Psoas muscle (tissue), 8 donors: ENCODE results near the gene PCTP. TPM values are rescaled to one million over a fixed set of nuclear protein-coding genes. Genes with fewer than 3 reads are reported as not detected.
A peak's percentile ranks its signal among the peaks of the same experiment; 100 is the strongest.

Experiments used
- ATAC-seq, 4 donors: fragments of 200-7000 bp; cut with Tn5 transposase; one replicate each; pipeline ENCODE4 v1.9.1; 2020; ENCODE audit warnings: moderate library complexity in 3 of 4, mild to moderate bottlenecking in 2 of 4
- DNase-seq, 2 donors: peaks; one replicate each; pipeline ENCODE4 v3.0.0-alpha.2; 2020
- H3K27ac ChIP-seq: fragments of 200-600 bp; one replicate; pipeline ENCODE4 v1.8.0; 2022
- H3K27me3 ChIP-seq, 3 donors: fragments of 200-600 bp in 1 of 3; one replicate each; pipeline versions ENCODE4 v1.6.1 to v1.8.0; 2013 to 2022; ENCODE audit warnings: low read length in 2 of 3, mild to moderate bottlenecking in 2 of 3, moderate library complexity in 1 of 3; ENCODE audit not compliant: insufficient read depth in 3 of 3
- H3K36me3 ChIP-seq, 2 donors: fragments of 200-600 bp in 1 of 2; one replicate each; pipeline versions ENCODE4 v1.6.1 to v1.8.0; 2013 to 2022; ENCODE audit warnings: low read depth in 1 of 2, mild to moderate bottlenecking in 1 of 2, moderate library complexity in 1 of 2; ENCODE audit not compliant: insufficient read depth in 1 of 2
- H3K4me1 ChIP-seq: fragments of 200-600 bp; one replicate; pipeline ENCODE4 v1.8.0; 2022
- H3K4me3 ChIP-seq: fragments of 200-600 bp; one replicate; pipeline ENCODE4 v1.8.0; 2022; ENCODE audit warnings: mild to moderate bottlenecking
- H3K9me3 ChIP-seq: fragments of 200-600 bp; one replicate; pipeline ENCODE4 v1.8.0; 2022
- CTCF ChIP-seq: fragments of 200-600 bp; IDR thresholded peaks from one replicate; pipeline ENCODE4 v1.8.0; 2022; ENCODE audit warnings: antibody characterized with exemption
- WGBS, 3 donors: extraction: QIAGEN DNeasy Blood & Tissue Kit; methylation state at CpG; one replicate each; pipeline versions ENCODE4 v1.1.6 to v1.1.7; 2013; 5-methylcytosine and 5-hydroxymethylcytosine counted together
- intact Hi-C, 2 donors: fragments of 100-400 bp; cut with DNase I; formaldehyde crosslinking; loops; one replicate each; pipeline versions ENCODE4 v1.11.0 to v1.14.2; 2022
- polyA plus RNA-seq, 3 donors: library from polyadenylated mRNA; stranded (reverse); fragments of 200-250 nt; gene quantifications; one replicate each; pipeline ENCODE4 v1.2.3, GENCODE V29; 2013
- total RNA-seq, 4 donors: library from RNA; stranded (reverse); fragmentation: NEBNext Ultra II Directional in 2 of 4; extraction: Animal tissue kit (Norgen Biotek cat#: 25700) in 2 of 4; gene quantifications; one replicate each; pipeline versions ENCODE4 v1.2.1 to v1.2.4, GENCODE V29; 2021 to 2023
- donor health status: healthy with polysubstance abuse.
- donor health status: DM: no; HTN: no; CAD: no; lungs with moderate emphysema.
- donor health status: Bipolar disorder and iron deficiency.
- donor health status: healthy.
- donor health status: DM: yes; HTN: yes; CAD: no.
- donor health status: DM: no; HTN: no; CAD: no.
- donor health status: DM: no; HTN: no; CAD: no.
- donor health status: DM: yes; HTN: yes; CAD: no.

PCTP gene
- total and polyA plus RNA-seq, 7 donors: 9.7 to 24.8 (median 14.7) TPM

GRCh38 chr17:55741356-55741700, 9.5 kb upstream of the PCTP start:
- WGBS, 3 donors: 69 to 82% (median 71%) methylated on average over 3 of the region's 3 CpGs
- DNase-seq (no peak), ATAC-seq (peak; percentile 49 to 76 (median 66))
- Histone ChIP-seq H3K4me3 (peak overlapping the region; percentile 32), H3K36me3 (no peaks in the 10 kb centered on the region), H3K4me1 (peaks cover 14% of the 10 kb centered on the region), H3K27ac (peak overlapping the region; percentile 77), H3K9me3 (no peaks in the 10 kb centered on the region), H3K27me3 (no peaks in the 10 kb centered on the region)
- TF ChIP-seq CTCF: no peak
- intact Hi-C loops: no loop called here

GRCh38 chr17:55742272-55743102, 8.4 kb upstream of the PCTP start:
- 38 to 67% (median 49%) methylated on average over 12 of the region's 12 CpGs for WGBS, 3 donors
- Histone ChIP-seq H3K4me3 (no peak overlapping the region), H3K4me1 (peaks cover 14% of the 10 kb centered on the region), H3K36me3 (no peaks in the 10 kb centered on the region), H3K27ac (peak overlapping the region; percentile 77), H3K27me3 (no peaks in the 10 kb centered on the region), H3K9me3 (no peaks in the 10 kb centered on the region)
- intact Hi-C loops: no loop called here
- no peak for TF ChIP-seq CTCF
- ATAC-seq (no peak), DNase-seq (no peak)

- intact Hi-C loops: no loop called here
- TF ChIP-seq CTCF: no peak
- Histone ChIP-seq H3K36me3 (no peaks in the 10 kb centered on the region), H3K4me3 (no peak overlapping the region), H3K4me1 (peaks cover 14% of the 10 kb centered on the region), H3K27ac (no peak overlapping the region), H3K9me3 (no peaks in the 10 kb centered on the region), H3K27me3 (no peaks in the 10 kb centered on the region)
- DNase-seq (no peak), ATAC-seq (no peak)
- WGBS, 3 donors: 41 to 58% (median 54%) methylated on average over 3 of the region's 3 CpGs
These were observed 7.7 kb upstream of the PCTP start for GRCh38 chr17:55743103-55743679.

DNA sequence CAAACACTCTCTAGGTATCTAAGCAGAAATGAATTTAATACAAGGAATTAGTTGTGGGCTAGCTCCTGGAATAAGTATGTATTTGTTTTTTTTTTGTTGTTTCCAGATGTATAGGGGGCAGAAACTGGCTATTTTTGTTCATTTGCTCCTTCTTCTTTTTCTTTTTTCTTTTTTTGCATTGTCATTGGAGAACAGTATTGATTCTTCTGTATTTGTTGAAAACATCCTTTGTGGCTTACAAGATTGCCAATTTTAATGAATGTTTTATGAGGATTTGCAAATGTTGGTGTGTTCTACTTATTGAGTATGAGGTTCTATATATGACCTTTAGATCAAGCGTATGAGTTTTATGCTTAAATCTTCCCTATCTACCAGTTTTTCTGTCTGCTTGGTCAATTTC, 5.6 kb upstream of the PCTP start:
- 91 to 97% (median 97%) methylated on average over 1 of the region's 1 CpG for WGBS, 3 donors
- peaks cover 14% of the 10 kb centered on the region for H3K4me1 ChIP-seq
- no peak for DNase-seq
- no peak for TF ChIP-seq CTCF
- no peaks in the 10 kb centered on the region for H3K36me3 ChIP-seq
- H3K27ac ChIP-seq: no peak overlapping the region
- H3K9me3 ChIP-seq: no peaks in the 10 kb centered on the region
- intact Hi-C loops: no loop called here
- ATAC-seq: no peak
- no peaks in the 10 kb centered on the region for H3K27me3 ChIP-seq
- H3K4me3 ChIP-seq: no peak overlapping the region
